H9 (cell line): Measurements from ENCODE around the gene PPP1R12A. TPM values are rescaled to one million over a fixed set of nuclear protein-coding genes. Genes with fewer than 3 reads are reported as not detected.

ENCODE experiments used
- DNase-seq: peaks from one replicate; pipeline ENCODE4 v3.0.0-alpha.2; 2017
- H2AFZ ChIP-seq: one replicate; pipeline ENCODE4 v1.6.1; 2013; ENCODE audit warnings: mild to moderate bottlenecking, low read length, control low read depth, moderate library complexity
- H2AK5ac ChIP-seq: 2 replicates; pipeline ENCODE4 v1.6.1; 2013; ENCODE audit warnings: low read length, control low read depth, mixed read lengths; ENCODE audit not compliant: insufficient read length
- H2BK120ac ChIP-seq: one replicate; pipeline ENCODE4 v1.6.1; 2013; ENCODE audit warnings: low read depth, mild to moderate bottlenecking, low read length, control low read depth, inconsistent platforms; ENCODE audit not compliant: poor library complexity, severe bottlenecking
- H2BK12ac ChIP-seq: 2 replicates; pipeline ENCODE4 v1.6.1; 2013; ENCODE audit warnings: low read length, control low read depth, mixed read lengths, low read depth; ENCODE audit not compliant: insufficient read length
- H2BK15ac ChIP-seq: 2 replicates; pipeline ENCODE4 v1.6.1; 2013; ENCODE audit warnings: low read depth, low read length, control low read depth
- H2BK20ac ChIP-seq: one replicate; pipeline ENCODE4 v1.6.1; 2013; ENCODE audit warnings: low read depth, mild to moderate bottlenecking, low read length, control low read depth, inconsistent platforms; ENCODE audit not compliant: poor library complexity, severe bottlenecking
- H2BK5ac ChIP-seq: 2 replicates; pipeline ENCODE4 v1.6.1; 2013; ENCODE audit warnings: low read length, control low read depth, mixed read lengths; ENCODE audit not compliant: insufficient read length
- H3K14ac ChIP-seq: 2 replicates; pipeline ENCODE4 v1.6.1; 2013; ENCODE audit warnings: low read length, control low read depth; ENCODE audit not compliant: insufficient read depth
- H3K18ac ChIP-seq: 2 replicates; pipeline ENCODE4 v1.6.1; 2013; ENCODE audit warnings: low read depth, mild to moderate bottlenecking, mixed read lengths, low read length, control low read depth; ENCODE audit not compliant: insufficient read length
- H3K23ac ChIP-seq: 2 replicates; pipeline ENCODE4 v1.6.1; 2013; ENCODE audit warnings: low read length, control low read depth, mixed read lengths, low read depth; ENCODE audit not compliant: insufficient read length
- H3K23me2 ChIP-seq: 2 replicates; pipeline ENCODE4 v1.6.1; 2013; ENCODE audit warnings: low read depth, mild to moderate bottlenecking, mixed read lengths, low read length, control low read depth; ENCODE audit not compliant: insufficient read length, poor library complexity, severe bottlenecking
- H3K27ac ChIP-seq: 2 replicates; pipeline ENCODE4 v1.5.1; 2013; ENCODE audit warnings: low read length, control low read depth, mixed read lengths, low read depth; ENCODE audit not compliant: insufficient read length
- H3K27me3 ChIP-seq: 2 replicates; pipeline ENCODE4 v1.6.1; 2013; ENCODE audit warnings: low read length, control low read depth, inconsistent platforms; ENCODE audit not compliant: insufficient read depth
- H3K4ac ChIP-seq: 2 replicates; pipeline ENCODE4 v1.6.1; 2013; ENCODE audit warnings: low read depth, mild to moderate bottlenecking, control low read depth, inconsistent platforms, low read length, moderate library complexity
- H3K4me1 ChIP-seq: 2 replicates; pipeline ENCODE4 v1.6.1; 2013; ENCODE audit warnings: low read length, control low read depth, inconsistent platforms; ENCODE audit not compliant: insufficient read depth
- H3K4me2 ChIP-seq: 2 replicates; pipeline ENCODE4 v1.6.1; 2013; ENCODE audit warnings: low read length, control low read depth, mixed read lengths; ENCODE audit not compliant: insufficient read length, insufficient read depth
- H3K56ac ChIP-seq: 2 replicates; pipeline ENCODE4 v1.6.1; 2013; ENCODE audit warnings: low read depth, mild to moderate bottlenecking, mixed read lengths, low read length, control low read depth; ENCODE audit not compliant: insufficient read length
- H3K79me1 ChIP-seq: 2 replicates; pipeline ENCODE4 v1.6.1; 2013; ENCODE audit warnings: low read depth, mild to moderate bottlenecking, moderate library complexity, low read length, control low read depth, inconsistent platforms; ENCODE audit not compliant: insufficient read depth, poor library complexity, severe bottlenecking
- H3K79me2 ChIP-seq: 2 replicates; pipeline ENCODE4 v1.6.1; 2013; ENCODE audit warnings: low read length, control low read depth, inconsistent platforms; ENCODE audit not compliant: insufficient read depth
- H3K9ac ChIP-seq: 2 replicates; pipeline ENCODE4 v1.6.1; 2013; ENCODE audit warnings: low read length, control low read depth, mixed read lengths; ENCODE audit not compliant: insufficient read length; ENCODE audit errors: extremely low read depth
- H3K9me3 ChIP-seq: one replicate; pipeline ENCODE4 v1.6.1; 2013; ENCODE audit warnings: low read depth, low read length, inconsistent platforms; ENCODE audit not compliant: control insufficient read depth
- H3T11ph ChIP-seq: one replicate; pipeline ENCODE4 v1.6.1; 2013; ENCODE audit warnings: mild to moderate bottlenecking, low read length, control low read depth, inconsistent platforms
- H4K20me1 ChIP-seq: one replicate; pipeline ENCODE4 v1.6.1; 2013; ENCODE audit not compliant: control insufficient read depth, insufficient read length, insufficient read depth
- H4K5ac ChIP-seq: 2 replicates; pipeline ENCODE4 v1.6.1; 2013; ENCODE audit warnings: low read depth, mild to moderate bottlenecking, mixed read lengths, low read length, control low read depth; ENCODE audit not compliant: insufficient read length
- H4K8ac ChIP-seq: replicated peaks from 2 replicates; pipeline ENCODE4 v1.6.1; 2013; ENCODE audit warnings: low read length, control low read depth, mixed read lengths, low read depth; ENCODE audit not compliant: insufficient read length
- H4K91ac ChIP-seq: 2 replicates; pipeline ENCODE4 v1.6.1; 2013; ENCODE audit warnings: low read depth, mild to moderate bottlenecking, moderate library complexity, mixed read lengths, low read length, control low read depth; ENCODE audit not compliant: insufficient read length
- H3K27ac Mint-ChIP-seq, 3 experiments: 2 replicates in 2 of 3; 3 replicates in 1 of 3; pipeline ENCODE4 v1.8.0; 2020 to 2021; ENCODE audit warnings: mixed read lengths in 3 of 3, mild to moderate bottlenecking in 1 of 3, moderate library complexity in 1 of 3
- H3K27me3 Mint-ChIP-seq: 2 replicates; pipeline ENCODE4 v1.8.0; 2021; ENCODE audit warnings: low read depth, mild to moderate bottlenecking, moderate library complexity, mixed read lengths
- H3K36me3 Mint-ChIP-seq, 3 experiments: 2 replicates in 2 of 3; 3 replicates in 1 of 3; pipeline ENCODE4 v1.8.0; 2020 to 2021; ENCODE audit warnings: low read depth in 3 of 3, mixed read lengths in 3 of 3; ENCODE audit not compliant: insufficient read depth in 1 of 3
- H3K4me1 Mint-ChIP-seq, 2 experiments: 2 replicates each; pipeline ENCODE4 v1.8.0; 2020; ENCODE audit warnings: mixed read lengths in 2 of 2
- H3K4me3 Mint-ChIP-seq, 2 experiments: 2 replicates in 1 of 2; 3 replicates in 1 of 2; pipeline ENCODE4 v1.8.0; 2020 to 2021; ENCODE audit warnings: mild to moderate bottlenecking in 2 of 2, mixed read lengths in 2 of 2, moderate library complexity in 1 of 2
- H3K9me3 Mint-ChIP-seq, 2 experiments: 2 replicates in 1 of 2; 3 replicates in 1 of 2; pipeline ENCODE4 v1.8.0; 2020; ENCODE audit warnings: mild to moderate bottlenecking in 2 of 2, mixed read lengths in 2 of 2, moderate library complexity in 1 of 2
- WGBS: extraction: QIAGEN DNeasy Blood & Tissue Kit; methylation state at CpG from one replicate; pipeline ENCODE4 v1.1.7; 2013; ENCODE audit warnings: missing lambda C conversion rate, low lambda C conversion rate, mixed read lengths; ENCODE audit not compliant: insufficient read length; ENCODE audit errors: extremely low coverage; 5-methylcytosine and 5-hydroxymethylcytosine counted together
- total RNA-seq: library from RNA; stranded (reverse); gene quantifications from 2 replicates; pipeline ENCODE4 v1.2.1, GENCODE V29; 2021
- TF ChIP-seq, protein P1 (sequence below): fragments of 200-600 bp; sonication (generic); conservative IDR thresholded peaks from 3 replicates; pipeline ENCODE4 v1.8.0; 2021; ENCODE audit warnings: antibody characterized with exemption, mild to moderate bottlenecking

PPP1R12A gene
- total RNA-seq, 1 experiment from 2014 or later, result 93.5 TPM

DNA sequence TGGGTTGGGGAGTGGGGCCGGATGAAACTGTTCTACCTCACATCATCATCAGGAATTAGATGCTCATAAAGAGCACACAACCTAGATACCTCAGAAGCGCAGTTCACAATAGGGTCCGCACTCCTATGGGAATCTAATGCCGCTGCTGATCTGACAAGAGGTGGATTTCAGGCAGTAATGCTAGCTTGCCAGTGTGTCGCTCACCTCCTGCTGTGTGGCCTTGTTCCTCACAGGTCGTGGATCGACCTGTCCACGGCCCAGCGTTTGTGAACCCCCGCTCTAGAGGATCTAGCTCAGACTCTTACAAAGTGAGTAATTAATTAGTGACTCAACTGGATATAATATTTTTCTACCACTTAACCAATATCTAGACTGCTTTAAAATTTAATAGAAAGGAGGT lies 5.8 kb downstream of the PPP1R12A start:
- H3K23ac ChIP-seq, result no peak overlapping the region
- H3K27ac Mint-ChIP-seq, result peak overlapping the region in 2 of 3 experiments; percentile 44 to 74; a peak in 1 of 7 replicates
- H3K79me2 ChIP-seq, result peaks cover 49% of the 10 kb centered on the region; the same call in 1 of the 2 replicates
- TF ChIP-seq, protein P1, sequence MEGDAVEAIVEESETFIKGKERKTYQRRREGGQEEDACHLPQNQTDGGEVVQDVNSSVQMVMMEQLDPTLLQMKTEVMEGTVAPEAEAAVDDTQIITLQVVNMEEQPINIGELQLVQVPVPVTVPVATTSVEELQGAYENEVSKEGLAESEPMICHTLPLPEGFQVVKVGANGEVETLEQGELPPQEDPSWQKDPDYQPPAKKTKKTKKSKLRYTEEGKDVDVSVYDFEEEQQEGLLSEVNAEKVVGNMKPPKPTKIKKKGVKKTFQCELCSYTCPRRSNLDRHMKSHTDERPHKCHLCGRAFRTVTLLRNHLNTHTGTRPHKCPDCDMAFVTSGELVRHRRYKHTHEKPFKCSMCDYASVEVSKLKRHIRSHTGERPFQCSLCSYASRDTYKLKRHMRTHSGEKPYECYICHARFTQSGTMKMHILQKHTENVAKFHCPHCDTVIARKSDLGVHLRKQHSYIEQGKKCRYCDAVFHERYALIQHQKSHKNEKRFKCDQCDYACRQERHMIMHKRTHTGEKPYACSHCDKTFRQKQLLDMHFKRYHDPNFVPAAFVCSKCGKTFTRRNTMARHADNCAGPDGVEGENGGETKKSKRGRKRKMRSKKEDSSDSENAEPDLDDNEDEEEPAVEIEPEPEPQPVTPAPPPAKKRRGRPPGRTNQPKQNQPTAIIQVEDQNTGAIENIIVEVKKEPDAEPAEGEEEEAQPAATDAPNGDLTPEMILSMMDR, result no peak
- H3K4me2 ChIP-seq, result no peak overlapping the region
- no peaks in the 10 kb centered on the region for H4K20me1 ChIP-seq
- no peak for DNase-seq
- H4K5ac ChIP-seq, result no peak overlapping the region
- H3K9me3 ChIP-seq, result no peaks in the 10 kb centered on the region
- no peak overlapping the region for H4K8ac ChIP-seq
- H3K56ac ChIP-seq, result no peak overlapping the region
- no peaks in the 10 kb centered on the region for H3K27me3 ChIP-seq
- H3K18ac ChIP-seq, result no peak overlapping the region
- H3K23me2 ChIP-seq, result no peaks in the 10 kb centered on the region
- H2AK5ac ChIP-seq, result no peak overlapping the region
- H3K9ac ChIP-seq, result no peak overlapping the region
- H3K9me3 Mint-ChIP-seq, result no peaks in the 10 kb centered on the region; a peak in 1 of 5 replicates
- H3K27me3 Mint-ChIP-seq, result no peaks in the 10 kb centered on the region
- H3T11ph ChIP-seq, result no peak overlapping the region
- no peak overlapping the region for H3K4ac ChIP-seq
- peaks cover 2% of the 10 kb centered on the region for H3K79me1 ChIP-seq
- WGBS, result no CpG with 5 or more reads among the region's 10 CpGs
- H4K91ac ChIP-seq, result no peak overlapping the region
- no peak overlapping the region for H2BK12ac ChIP-seq
- peaks cover 28 to 34% of the 10 kb centered on the region in 2 experiments for H3K4me1 Mint-ChIP-seq
- no peak overlapping the region for H2BK5ac ChIP-seq
- H2BK20ac ChIP-seq, result no peak overlapping the region
- H3K14ac ChIP-seq, result no peak overlapping the region
- H2BK120ac ChIP-seq, result no peak overlapping the region
- H3K27ac ChIP-seq, result no peak overlapping the region
- H3K36me3 Mint-ChIP-seq, result peaks cover 0 to 3% (median 3%) of the 10 kb centered on the region in 3 experiments; a peak in 1 of 7 replicates
- no peak overlapping the region for H2AFZ ChIP-seq
- no peaks in the 10 kb centered on the region; the same call in 1 of the 2 replicates for H3K4me1 ChIP-seq
- no peak overlapping the region for H2BK15ac ChIP-seq
- no peak overlapping the region for H3K4me3 Mint-ChIP-seq
